CD4-positive, alpha-beta T cell treated with Interferon gamma for 1 hour (primary cell): ENCODE results near the gene CLEC12A.
"Not testable (repeated sequence)": the region's sequence is repeated elsewhere in the genome, so short reads cannot be mapped to it uniquely, and the experiment has no call there.

Source experiments
- DNase-seq: peaks from one replicate; pipeline ENCODE4 v3.0.0-alpha.2; 2020

The CLEC12A gene

GRCh38 chr12:9971181-9971580, at the start of gene CLEC12A:
Gene CLEC12A, plus strand, starts transcription at chr12:9971409. Its CDS starts 188 bp downstream, at chr12:9971597.
- no peak for DNase-seq

GRCh38 chr12:9922429-9922828, 48.8 kb upstream of the CLEC12A start:
- DNase-seq, result no peak

- no peak for DNase-seq
These were observed 45.4 kb upstream of the CLEC12A start for GRCh38 chr12:9925705-9926393.

- DNase-seq, result no peak
These were observed 44.3 kb upstream of the CLEC12A start for GRCh38 chr12:9926876-9927275.

GRCh38 chr12:9928607-9929006, 42.6 kb upstream of the CLEC12A start:
- DNase-seq, result no peak

- no peak for DNase-seq
These were observed 40.0 kb upstream of the CLEC12A start for GRCh38 chr12:9931245-9931644.

GRCh38 chr12:9932270-9932669, 38.9 kb upstream of the CLEC12A start, which contains the start of gene CLEC2A:
Gene CLEC2A, minus strand, starts transcription at chr12:9932370. Its CDS starts 41 bp downstream, at chr12:9932329.
- no peak for DNase-seq

GRCh38 chr12:9933958-9934357, 37.3 kb upstream of the CLEC12A start:
- DNase-seq, result no peak

GRCh38 chr12:9935026-9935425, 36.2 kb upstream of the CLEC12A start:
- no peak for DNase-seq

GRCh38 chr12:9936591-9936990, 34.6 kb upstream of the CLEC12A start:
- no peak for DNase-seq

- no peak for DNase-seq
These were observed 30.8 kb upstream of the CLEC12A start for GRCh38 chr12:9940375-9940774.

- no peak for DNase-seq
These were observed 29.4 kb upstream of the CLEC12A start for GRCh38 chr12:9941838-9942237.

- DNase-seq, result peak; percentile 74
These were observed 28.0 kb upstream of the CLEC12A start for GRCh38 chr12:9943240-9943639.

GRCh38 chr12:9944391-9944790, 26.8 kb upstream of the CLEC12A start:
- no peak for DNase-seq

- DNase-seq, result no peak
These were observed 23.5 kb upstream of the CLEC12A start for GRCh38 chr12:9947674-9948073.

GRCh38 chr12:9948606-9949296, 22.5 kb upstream of the CLEC12A start:
- DNase-seq, result no peak

GRCh38 chr12:9951026-9951675, 20.1 kb upstream of the CLEC12A start:
- DNase-seq, result peak; percentile 28

GRCh38 chr12:9952954-9953729, 18.1 kb upstream of the CLEC12A start:
- not testable (repeated sequence) for DNase-seq

GRCh38 chr12:9957834-9958233, 13.4 kb upstream of the CLEC12A start:
- DNase-seq, result no peak

GRCh38 chr12:9960590-9960989, 10.6 kb upstream of the CLEC12A start:
- no peak for DNase-seq

- no peak for DNase-seq
These were observed 10.1 kb upstream of the CLEC12A start for GRCh38 chr12:9961106-9961505.

- no peak for DNase-seq
These were observed 9.3 kb upstream of the CLEC12A start for GRCh38 chr12:9961901-9962300.

- no peak for DNase-seq
These were observed 1.5 kb upstream of the CLEC12A start for GRCh38 chr12:9969673-9970072.
